GM18858 (cell line): Measurements from ENCODE around the gene ATAD3A.
"Not testable (repeated sequence)": the region's sequence is repeated elsewhere in the genome, so short reads cannot be mapped to it uniquely, and the experiment has no call there.

Experiments
- ATAC-seq: cut with Tn5 transposase; IDR thresholded peaks from one replicate; pipeline ENCODE4 v1.9.1; 2021; ENCODE audit not compliant: unreplicated experiment

The ATAD3A gene

DNA sequence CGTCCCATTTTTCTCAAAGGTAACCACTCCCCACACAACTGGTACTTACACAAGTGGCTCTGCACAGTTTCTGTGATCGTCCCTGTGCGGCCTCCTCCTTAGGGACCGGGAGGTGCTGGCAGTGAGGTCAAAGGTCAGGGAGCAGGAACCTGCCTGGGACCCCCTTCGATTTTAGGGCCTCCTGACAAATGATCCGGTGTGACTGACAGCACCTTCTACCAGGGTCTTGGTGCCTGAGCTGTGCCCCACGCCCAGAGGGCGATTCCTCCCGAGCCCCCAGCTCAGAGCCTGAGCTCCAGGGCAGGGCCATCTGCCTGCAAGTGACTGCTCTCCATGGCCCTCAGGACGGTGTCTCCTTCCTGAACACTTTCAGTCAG is 40.3 kb downstream of the ATAD3A start:
- ATAC-seq: no peak

DNA sequence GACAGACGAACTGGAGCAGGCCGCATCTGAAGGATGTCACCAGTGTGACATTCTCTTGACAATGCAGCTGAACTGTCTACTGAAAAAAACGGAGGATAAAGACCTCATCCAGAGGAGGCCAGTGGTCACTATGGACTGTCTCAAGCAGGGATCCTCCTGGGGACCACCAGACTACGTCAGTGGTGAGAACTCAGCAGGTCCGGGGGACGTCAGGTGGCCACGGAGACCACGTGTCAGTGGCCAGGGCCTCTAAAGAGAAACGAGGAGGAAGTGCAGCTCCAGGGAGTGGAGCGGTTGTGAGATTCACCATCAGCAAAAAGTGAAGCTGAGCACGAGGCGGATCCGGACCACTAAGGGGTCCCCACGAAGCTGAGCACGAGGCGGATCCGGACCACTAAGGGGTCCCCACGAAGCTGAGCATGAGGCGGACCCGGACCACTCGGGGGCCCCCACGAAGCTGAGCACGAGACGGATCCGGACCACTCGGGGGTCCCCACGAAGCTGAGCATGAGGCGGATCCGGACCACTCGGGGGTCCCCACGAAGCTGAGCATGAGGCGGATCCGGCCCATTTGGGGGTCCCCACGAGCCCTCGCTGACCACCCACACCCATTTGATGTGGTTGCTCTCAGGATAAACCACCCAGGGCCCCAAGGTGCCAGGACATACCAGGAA is 42.0 kb downstream of the ATAD3A start:
- no peak for ATAC-seq

- ATAC-seq: no peak
Measured at GRCh38 chr1:1554550-1554925, 42.6 kb downstream of the ATAD3A start.

GRCh38 chr1:1554926-1555915 is 43.3 kb downstream of the ATAD3A start:
- ATAC-seq: no peak

DNA sequence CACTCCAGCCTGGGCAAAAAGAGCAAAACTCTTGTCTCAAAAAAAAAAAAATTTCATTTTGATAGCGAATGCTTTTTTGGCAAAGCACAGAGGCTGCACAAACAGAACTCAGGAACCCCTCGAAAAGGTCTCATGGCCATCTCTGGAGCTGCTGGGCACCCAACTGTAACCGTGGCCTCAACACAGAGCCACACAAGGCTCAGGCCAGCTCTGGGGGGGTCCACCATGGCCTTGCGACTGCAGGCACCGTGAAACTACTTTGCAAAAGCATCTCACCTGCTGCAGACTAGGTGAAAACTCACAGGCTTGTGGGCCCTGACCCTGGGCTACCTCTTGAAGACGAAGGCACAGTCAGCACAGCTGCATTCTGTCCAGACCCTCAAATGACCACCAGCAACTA is 44.5 kb downstream of the ATAD3A start:
- no peak for ATAC-seq

- ATAC-seq: not testable (repeated sequence)
Measured at GRCh38 chr1:1556961-1557360, 45.0 kb downstream of the ATAD3A start.

GRCh38 chr1:1557688-1558087 is 45.7 kb downstream of the ATAD3A start:
- ATAC-seq: not testable (repeated sequence)

- no peak for ATAC-seq
Measured at GRCh38 chr1:1558591-1558990, 46.6 kb downstream of the ATAD3A start.

DNA sequence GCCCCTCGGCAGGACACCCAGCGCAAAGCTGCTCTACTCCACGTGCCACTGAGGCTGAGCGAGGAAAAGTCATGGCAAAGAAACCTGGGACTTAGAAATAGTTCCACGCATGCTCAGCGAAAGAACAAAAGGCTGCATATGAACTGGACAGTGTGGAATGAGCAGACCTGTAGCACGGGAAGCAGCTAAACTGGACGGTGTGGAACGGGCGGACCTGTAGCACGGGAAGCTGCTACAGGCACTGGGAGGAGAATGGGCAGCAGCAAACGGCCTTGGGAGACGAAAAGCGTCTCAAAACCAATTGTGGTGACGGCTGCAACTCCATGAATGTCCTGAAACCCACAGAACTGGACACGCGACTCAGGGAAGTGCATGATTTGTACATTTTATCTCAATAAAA is 47.1 kb downstream of the ATAD3A start:
- ATAC-seq: no peak

DNA sequence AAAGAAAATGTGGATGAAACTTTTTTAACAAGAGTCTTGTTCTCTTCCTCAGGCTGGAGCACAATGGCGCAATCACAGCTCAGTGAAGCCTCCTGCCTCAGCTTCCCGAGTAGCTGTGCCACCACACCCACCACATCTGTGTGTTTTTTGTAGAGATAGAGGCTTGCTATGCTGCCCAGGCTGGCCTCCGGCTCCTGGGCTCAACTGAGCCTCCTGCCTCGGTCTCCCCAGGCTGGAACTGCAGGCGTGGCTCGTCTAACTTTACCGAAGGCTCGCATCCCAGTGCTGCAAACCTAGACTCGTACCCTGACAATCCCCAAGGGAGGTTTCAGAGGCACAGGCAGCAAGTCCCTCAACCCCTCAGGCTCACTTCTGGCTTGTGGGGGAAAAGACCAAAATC is 48.2 kb downstream of the ATAD3A start:
- ATAC-seq: no peak

- ATAC-seq: no peak
Measured at GRCh38 chr1:1561801-1562470, 50.0 kb downstream of the ATAD3A start.

DNA sequence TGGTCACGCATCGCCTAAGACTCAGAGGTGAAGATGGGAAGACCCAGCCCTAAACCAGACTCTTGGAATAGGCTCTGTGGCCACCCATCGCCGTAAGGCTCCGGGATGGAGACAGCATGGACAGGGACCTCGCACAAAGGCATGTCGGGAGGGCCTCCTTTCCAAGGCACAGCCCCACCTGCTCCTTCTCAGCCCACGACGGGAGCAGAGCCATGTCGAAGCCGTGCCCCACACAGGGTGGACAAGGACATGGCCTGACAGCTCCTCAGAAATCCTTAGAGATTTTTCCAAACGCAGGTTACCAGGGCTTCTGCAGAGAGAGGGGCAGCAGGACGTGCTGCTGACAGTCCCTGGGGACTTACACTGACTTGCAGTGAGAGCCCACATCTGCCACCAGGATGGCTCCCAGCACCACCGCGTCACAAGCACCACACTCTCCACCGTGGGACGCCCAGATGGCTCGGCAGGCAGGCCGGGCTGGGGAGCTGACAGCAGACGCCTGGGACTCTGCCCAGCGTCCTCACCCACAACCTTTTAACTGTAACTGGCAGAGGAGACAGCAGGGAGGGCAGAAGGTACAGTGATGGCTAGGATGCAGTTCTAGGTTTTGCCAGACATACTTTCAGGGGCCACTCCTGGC is 50.7 kb downstream of the ATAD3A start:
- no peak for ATAC-seq

GRCh38 chr1:1563688-1564087 is 51.7 kb downstream of the ATAD3A start:
- ATAC-seq: no peak

GRCh38 chr1:1564268-1564667 is 52.3 kb downstream of the ATAD3A start:
- no peak for ATAC-seq

GRCh38 chr1:1565340-1565739 is 53.4 kb downstream of the ATAD3A start:
- no peak for ATAC-seq

DNA sequence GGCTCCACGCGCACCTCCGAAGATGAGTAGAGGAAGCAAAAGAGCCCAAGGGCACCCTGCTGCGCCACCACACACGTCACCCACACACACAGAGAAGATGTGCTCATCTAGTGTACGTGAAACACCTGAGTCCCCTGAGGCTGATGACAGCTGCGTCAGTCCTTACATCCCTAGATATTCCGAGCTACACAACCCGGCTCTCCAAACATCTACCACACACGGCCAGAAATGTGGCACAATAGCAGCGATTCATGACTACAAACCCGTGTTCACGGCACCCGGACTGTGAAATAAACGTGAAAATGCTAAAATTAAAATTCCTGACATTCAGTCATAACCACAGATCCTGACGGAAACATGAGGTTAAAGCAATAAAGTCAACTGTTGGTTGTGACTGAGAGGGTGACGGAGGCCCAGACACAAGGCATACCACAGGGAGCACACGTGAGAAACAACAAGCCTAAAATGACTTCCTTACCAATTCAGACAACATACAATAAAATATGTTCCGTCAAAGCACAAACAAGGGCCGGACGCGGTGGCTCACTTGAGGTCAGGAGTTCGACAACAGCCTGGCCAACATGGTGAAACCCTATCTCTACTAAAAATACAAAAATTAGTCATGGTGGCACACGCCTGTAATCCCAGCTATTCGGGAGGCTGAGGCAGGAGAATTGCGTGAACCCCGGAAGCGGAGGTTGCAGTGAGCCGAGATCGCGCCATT is 55.4 kb downstream of the ATAD3A start:
- no peak for ATAC-seq

DNA sequence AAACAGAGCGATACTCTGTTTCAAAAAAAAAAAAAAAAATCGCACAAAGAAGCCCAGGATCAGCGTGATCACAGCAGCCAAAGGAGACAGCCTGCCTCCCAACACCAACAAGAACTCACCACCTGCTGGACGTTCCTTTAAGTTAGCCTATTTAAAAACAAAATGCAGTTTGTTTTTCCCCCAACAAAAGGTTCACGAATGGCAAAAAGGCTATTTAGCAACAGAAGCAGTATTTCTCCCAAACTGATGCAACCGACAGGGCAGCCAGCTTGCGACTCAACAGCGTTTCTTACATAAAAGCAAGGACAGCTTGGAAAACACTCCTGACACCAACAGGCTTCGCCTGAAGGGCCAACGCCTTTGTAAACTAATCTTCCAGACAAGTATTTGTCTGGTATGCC is 55.9 kb downstream of the ATAD3A start:
- no peak for ATAC-seq

GRCh38 chr1:1569341-1569740 is 57.4 kb downstream of the ATAD3A start:
- no peak for ATAC-seq

DNA sequence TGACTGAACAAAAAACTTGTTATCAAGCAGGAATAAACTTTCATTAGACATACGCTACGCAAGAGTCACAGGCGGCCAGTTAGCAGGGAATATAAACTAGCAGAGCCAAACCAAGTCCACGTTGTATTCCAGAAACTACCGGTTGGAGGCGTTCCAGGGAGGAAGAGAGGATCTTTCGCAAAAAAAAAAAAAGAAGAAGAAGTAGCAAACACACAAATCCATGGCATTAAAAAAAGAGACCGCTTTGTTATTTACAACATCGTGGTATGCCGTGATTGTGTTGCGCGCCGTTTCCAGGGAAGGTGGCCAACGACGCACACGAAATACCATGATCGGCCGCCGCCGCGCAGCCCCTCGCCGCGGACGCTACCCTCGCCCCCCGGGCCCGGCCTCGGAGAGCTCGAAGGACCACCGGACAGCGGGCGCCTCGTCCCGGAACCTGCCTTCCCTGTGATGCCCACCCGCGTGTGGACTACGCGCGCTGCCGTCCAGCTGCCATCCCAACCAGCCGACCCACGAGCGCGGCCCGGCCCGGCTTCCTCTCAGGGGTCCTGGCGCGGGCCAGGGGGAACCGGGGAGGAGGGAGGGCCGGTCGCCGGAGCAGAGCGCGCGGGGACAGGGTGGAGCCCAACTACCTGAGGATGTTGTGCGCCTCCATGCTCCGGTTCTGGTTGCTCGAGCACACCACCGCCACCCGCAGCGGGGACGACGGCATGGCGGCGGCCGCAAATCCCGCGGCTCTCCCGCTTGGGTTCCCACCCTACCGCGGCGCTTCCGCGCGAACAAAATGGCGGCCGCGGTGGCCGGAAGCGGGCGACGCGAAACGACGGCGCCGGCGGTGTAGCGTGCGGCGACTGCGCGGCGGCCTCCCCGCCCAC is 62.1 kb downstream of the ATAD3A start:
- ATAC-seq: peak; percentile 41
